ENCODE measurements around the gene ALOX12.
"Not testable (repeated sequence)": the region's sequence is repeated elsewhere in the genome, so short reads cannot be mapped to it uniquely, and the experiment has no call there.

The ALOX12 gene

GRCh38 chr17:7046725-7047397 lies 51.0 kb downstream of the ALOX12 start:
- not testable (repeated sequence) for DNase-seq

- no peak for DNase-seq
Observed at GRCh38 chr17:7047566-7047965, 51.7 kb downstream of the ALOX12 start.

GRCh38 chr17:7048968-7049367 lies 53.1 kb downstream of the ALOX12 start:
- no peak for DNase-seq

GRCh38 chr17:7050583-7050982 lies 54.7 kb downstream of the ALOX12 start:
- DNase-seq, result not testable (repeated sequence)

- DNase-seq, result no peak
Observed at GRCh38 chr17:7056386-7056785, 60.5 kb downstream of the ALOX12 start.

GRCh38 chr17:7058831-7059447 lies 63.1 kb downstream of the ALOX12 start:
- no peak for DNase-seq
